ENCODE results near the gene LYPD1. TPM values are rescaled to one million over a fixed set of nuclear protein-coding genes. Genes with fewer than 3 reads are reported as not detected.

Gene LYPD1
- total RNA-seq, 1 experiment from 2014 or later = 5.1 TPM

DNA sequence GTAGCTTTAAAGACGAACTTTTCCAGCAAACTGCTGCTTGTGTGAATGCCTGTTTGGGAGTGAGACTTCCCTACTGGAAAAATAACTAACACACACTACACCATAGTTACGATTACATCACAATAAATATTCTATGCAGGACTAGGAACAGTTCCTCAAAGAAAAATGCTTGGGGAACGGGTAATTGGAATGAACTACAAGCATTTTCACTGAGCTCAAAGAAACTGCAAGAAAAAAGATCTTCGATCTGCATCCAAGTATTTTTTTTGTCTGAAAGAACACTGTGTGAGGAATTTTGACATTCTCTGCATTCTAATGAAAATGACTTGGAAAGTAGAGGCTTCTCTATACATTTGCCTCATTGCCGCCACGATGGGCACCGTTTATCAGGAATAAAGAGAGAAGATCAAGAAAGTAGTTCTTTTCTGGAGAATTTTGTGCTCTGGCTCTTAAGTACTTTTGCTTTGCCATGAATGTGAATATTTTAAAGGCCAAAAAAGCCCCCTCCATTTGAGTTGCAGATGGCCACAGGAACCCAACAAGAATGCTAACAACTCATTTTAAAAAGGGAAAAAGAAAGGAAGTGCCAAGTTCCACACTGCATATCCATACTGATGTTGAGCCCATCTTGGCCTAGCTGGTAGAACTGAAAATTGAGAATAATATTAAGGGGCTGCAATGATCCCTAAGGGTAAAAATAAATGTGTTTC lies 13.6 kb downstream of the LYPD1 start:
- Histone ChIP-seq H3F3A (ENCODE audit: insufficient read depth, low read depth) (no peaks in the 10 kb centered on the region), H3K27ac (no peak overlapping the region), H3K27me3 (ENCODE audit: insufficient read depth, low read depth) (no peaks in the 10 kb centered on the region), H3K4me1 (replicated peaks; ENCODE audit: insufficient read depth) (no peaks in the 10 kb centered on the region), H3K9me3 (ENCODE audit: insufficient read depth, low read depth) (no peaks in the 10 kb centered on the region), H4K20me1 (ENCODE audit: insufficient read depth) (no peaks in the 10 kb centered on the region), H3K4me2 (no peak overlapping the region), H3K9me2 (ENCODE audit: insufficient read depth) (no peaks in the 10 kb centered on the region), H2AFZ (no peak overlapping the region), H3K36me3 (ENCODE audit: low read depth) (no peaks in the 10 kb centered on the region), H3K4me3 (no peak overlapping the region), H3K79me2 (ENCODE audit: low read depth) (no peaks in the 10 kb centered on the region)
- intact Hi-C loops (cut with micrococcal nuclease; ENCODE audit: unreplicated experiment) = no loop called here
- ChIA-PET POLR2A (ENCODE audit: unreplicated experiment) (no interaction called here), CTCF (no interaction called here)
- DNase-seq = no peak
- BruUV-seq (replicated peaks) = no TSS peak
- TF ChIP-seq, protein P1, sequence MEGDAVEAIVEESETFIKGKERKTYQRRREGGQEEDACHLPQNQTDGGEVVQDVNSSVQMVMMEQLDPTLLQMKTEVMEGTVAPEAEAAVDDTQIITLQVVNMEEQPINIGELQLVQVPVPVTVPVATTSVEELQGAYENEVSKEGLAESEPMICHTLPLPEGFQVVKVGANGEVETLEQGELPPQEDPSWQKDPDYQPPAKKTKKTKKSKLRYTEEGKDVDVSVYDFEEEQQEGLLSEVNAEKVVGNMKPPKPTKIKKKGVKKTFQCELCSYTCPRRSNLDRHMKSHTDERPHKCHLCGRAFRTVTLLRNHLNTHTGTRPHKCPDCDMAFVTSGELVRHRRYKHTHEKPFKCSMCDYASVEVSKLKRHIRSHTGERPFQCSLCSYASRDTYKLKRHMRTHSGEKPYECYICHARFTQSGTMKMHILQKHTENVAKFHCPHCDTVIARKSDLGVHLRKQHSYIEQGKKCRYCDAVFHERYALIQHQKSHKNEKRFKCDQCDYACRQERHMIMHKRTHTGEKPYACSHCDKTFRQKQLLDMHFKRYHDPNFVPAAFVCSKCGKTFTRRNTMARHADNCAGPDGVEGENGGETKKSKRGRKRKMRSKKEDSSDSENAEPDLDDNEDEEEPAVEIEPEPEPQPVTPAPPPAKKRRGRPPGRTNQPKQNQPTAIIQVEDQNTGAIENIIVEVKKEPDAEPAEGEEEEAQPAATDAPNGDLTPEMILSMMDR (conservative IDR thresholded peaks at IDR 0.05) = no peak
- TF ChIP-seq EZH2 (IDR thresholded peaks at IDR 0.05; ENCODE audit: low read depth) = no peak

DNA sequence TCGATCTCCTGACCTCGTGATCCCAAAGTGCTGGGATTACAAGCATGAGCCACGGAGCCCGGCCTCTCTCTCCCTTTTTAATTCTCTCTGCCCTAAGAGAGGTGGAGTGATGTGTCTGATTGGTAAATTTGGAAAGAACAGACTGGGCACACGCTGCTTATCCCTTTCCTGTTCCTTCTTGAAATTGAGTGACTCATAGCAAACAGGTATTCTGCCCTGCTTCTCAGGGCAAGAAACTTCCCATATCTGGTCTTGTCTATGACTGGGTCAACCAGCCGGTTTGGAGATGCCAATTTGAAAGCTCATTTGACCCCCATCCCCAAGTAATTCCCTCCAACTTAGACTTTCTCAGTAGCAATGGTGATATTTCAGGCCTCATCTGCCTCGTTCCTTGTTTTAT lies 15.0 kb downstream of the LYPD1 start:
- Histone ChIP-seq H3K27me3 (ENCODE audit: insufficient read depth, low read depth) (no peaks in the 10 kb centered on the region), H3K4me2 (no peak overlapping the region), H3F3A (ENCODE audit: insufficient read depth, low read depth) (no peaks in the 10 kb centered on the region), H2AFZ (no peak overlapping the region), H3K27ac (no peak overlapping the region), H3K4me3 (no peak overlapping the region), H3K36me3 (ENCODE audit: low read depth) (no peaks in the 10 kb centered on the region), H3K9me3 (ENCODE audit: insufficient read depth, low read depth) (no peaks in the 10 kb centered on the region), H3K4me1 (replicated peaks; ENCODE audit: insufficient read depth) (no peaks in the 10 kb centered on the region), H4K20me1 (ENCODE audit: insufficient read depth) (no peaks in the 10 kb centered on the region; the same call in 1 of the 2 replicates), H3K9me2 (ENCODE audit: insufficient read depth) (no peaks in the 10 kb centered on the region), H3K79me2 (ENCODE audit: low read depth) (no peaks in the 10 kb centered on the region)
- ChIA-PET POLR2A (ENCODE audit: unreplicated experiment) (no interaction called here), CTCF (no interaction called here)
- DNase-seq = no peak
- TF ChIP-seq, protein P1 (conservative IDR thresholded peaks at IDR 0.05) = no peak
- TF ChIP-seq EZH2 (IDR thresholded peaks at IDR 0.05; ENCODE audit: low read depth) = no peak
- intact Hi-C loops (cut with micrococcal nuclease; ENCODE audit: unreplicated experiment) = no loop called here
- no TSS peak for BruUV-seq (replicated peaks)

DNA sequence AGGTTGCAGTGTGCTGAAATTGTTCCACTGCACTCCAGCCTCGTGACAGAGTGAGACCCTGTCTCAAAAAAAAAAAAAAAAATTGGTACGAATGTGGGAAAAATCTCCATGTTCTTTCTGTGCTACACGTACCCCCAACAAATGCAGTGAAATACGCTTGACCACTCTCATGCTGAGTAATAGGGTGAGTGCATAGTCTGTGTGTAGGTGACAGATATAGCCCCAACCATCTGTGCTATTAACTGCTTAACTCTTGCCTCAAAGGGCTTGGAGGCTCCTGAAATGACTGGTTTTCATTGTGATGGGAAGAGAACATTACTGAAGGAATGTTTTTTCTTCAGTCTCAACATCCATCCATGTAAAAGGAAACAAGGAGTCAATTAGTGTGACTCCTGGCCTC lies 15.7 kb downstream of the LYPD1 start:
- Histone ChIP-seq H2AFZ (no peak overlapping the region), H3K79me2 (ENCODE audit: low read depth) (no peaks in the 10 kb centered on the region), H3K27me3 (ENCODE audit: insufficient read depth, low read depth) (no peaks in the 10 kb centered on the region), H3K4me3 (no peak overlapping the region), H3F3A (ENCODE audit: insufficient read depth, low read depth) (no peaks in the 10 kb centered on the region), H3K9me2 (ENCODE audit: insufficient read depth) (no peaks in the 10 kb centered on the region), H3K27ac (no peak overlapping the region), H3K36me3 (ENCODE audit: low read depth) (no peaks in the 10 kb centered on the region), H4K20me1 (ENCODE audit: insufficient read depth) (no peaks in the 10 kb centered on the region; the same call in 1 of the 2 replicates), H3K9me3 (ENCODE audit: insufficient read depth, low read depth) (no peaks in the 10 kb centered on the region), H3K4me2 (no peak overlapping the region), H3K4me1 (replicated peaks; ENCODE audit: insufficient read depth) (no peaks in the 10 kb centered on the region)
- no TSS peak for BruUV-seq (replicated peaks)
- POLR2A ChIA-PET (ENCODE audit: unreplicated experiment) = no interaction called here
- CTCF ChIA-PET = no interaction called here
- intact Hi-C loops (cut with micrococcal nuclease; ENCODE audit: unreplicated experiment) = no loop called here
- TF ChIP-seq EZH2 (IDR thresholded peaks at IDR 0.05; ENCODE audit: low read depth) = no peak
- TF ChIP-seq, protein P1 (conservative IDR thresholded peaks at IDR 0.05) = no peak
- no peak for DNase-seq

All from PC-9 (cell line).